Kidney (tissue), 14 donors: ENCODE measurements around the gene CDK16. TPM values are rescaled to one million over a fixed set of nuclear protein-coding genes. Genes with fewer than 3 reads are reported as not detected.

Experiments
- DNase-seq, 5 donors: peaks; one replicate each; pipeline ENCODE4 v3.0.0-alpha.2; 2013 to 2020
- FAIRE-seq: peaks from 2 replicates; lab custom pipeline; 2012; peaks lifted over from hg19 to GRCh38; lab: Jason Lieb, UNC
- H3K27ac ChIP-seq, 2 donors: one replicate each; pipeline ENCODE4 v1.7.0; 2013; ENCODE audit warnings: low read depth in 2 of 2, low read length in 2 of 2, inconsistent platforms in 1 of 2
- H3K27me3 ChIP-seq: one replicate; pipeline ENCODE4 v1.7.1; 2013; ENCODE audit warnings: low read length, inconsistent platforms; ENCODE audit not compliant: control insufficient read depth, insufficient read depth
- H3K36me3 ChIP-seq, 3 donors: one replicate each; pipeline versions ENCODE4 v1.7.0 to v1.7.1; 2013; ENCODE audit warnings: low read length in 3 of 3, control low read depth in 1 of 3, inconsistent platforms in 1 of 3; ENCODE audit not compliant: insufficient read depth in 3 of 3, control insufficient read depth in 2 of 3
- H3K4me1 ChIP-seq, 3 donors: one replicate each; pipeline versions ENCODE4 v1.7.0 to v1.7.1; 2013; ENCODE audit warnings: low read length in 3 of 3, inconsistent platforms in 1 of 3, low read depth in 1 of 3; ENCODE audit not compliant: control insufficient read depth in 2 of 3, insufficient read depth in 2 of 3
- H3K4me3 ChIP-seq, 3 donors: one replicate each; pipeline versions ENCODE4 v1.7.0 to v1.8.1; 2013; ENCODE audit warnings: low read length in 3 of 3, control low read depth in 1 of 3, inconsistent platforms in 1 of 3
- H3K9ac ChIP-seq, 3 donors: one replicate each; pipeline versions ENCODE4 v1.7.0 to v1.7.1; 2013; ENCODE audit warnings: low read length in 3 of 3, control low read depth in 1 of 3, inconsistent platforms in 1 of 3
- H3K9me3 ChIP-seq, 3 donors: one replicate each; pipeline versions ENCODE4 v1.7.0 to v1.7.1; 2013; ENCODE audit warnings: low read length in 3 of 3, control low read depth in 1 of 3, inconsistent platforms in 1 of 3; ENCODE audit not compliant: control insufficient read depth in 2 of 3, insufficient read depth in 1 of 3
- intact Hi-C: fragments of 100-400 bp; cut with DNase I; formaldehyde crosslinking; loops from one replicate; pipeline ENCODE4 v1.11.1; 2022
- polyA plus RNA-seq: library from polyadenylated mRNA; stranded (reverse); fragments of 350-450 nt; fragmentation: Illumina TruSeq; extraction: RNeasy Lipid Tissue Mini Kit (QIAGEN cat#74804); gene quantifications from one replicate; pipeline ENCODE4 v1.2.3, GENCODE V29; 2014; ENCODE audit warnings: low read depth, low replicate concordance; ENCODE audit not compliant: insufficient read depth
- total RNA-seq: library from RNA; stranded (reverse); fragmentation: NEBNext Ultra II Directional; extraction: Animal tissue kit (Norgen Biotek cat#: 25700); gene quantifications from one replicate; pipeline ENCODE4 v1.2.1, GENCODE V29; 2021
- TF ChIP-seq, protein P1 (sequence below): IDR thresholded peaks from 3 replicates; pipeline ENCODE4 v1.5.1; 2012; ENCODE audit warnings: mild to moderate bottlenecking, moderate library complexity, borderline replicate concordance; ENCODE audit not compliant: insufficient read depth; ENCODE audit errors: extremely low read depth
- donor health status: control.
- donor health status: control.
- donor health status: control.
- donor health status: control.
- donor health status: control.
- donor health status: DM: yes; HTN: yes; CAD: no.
- donor health status: Normal renal cell carcinoma (clear cell type).

Gene CDK16
- total and polyA plus RNA-seq, 2 donors from 2014 or later: 89.1 to 96.1 TPM

- TF ChIP-seq, protein P1, sequence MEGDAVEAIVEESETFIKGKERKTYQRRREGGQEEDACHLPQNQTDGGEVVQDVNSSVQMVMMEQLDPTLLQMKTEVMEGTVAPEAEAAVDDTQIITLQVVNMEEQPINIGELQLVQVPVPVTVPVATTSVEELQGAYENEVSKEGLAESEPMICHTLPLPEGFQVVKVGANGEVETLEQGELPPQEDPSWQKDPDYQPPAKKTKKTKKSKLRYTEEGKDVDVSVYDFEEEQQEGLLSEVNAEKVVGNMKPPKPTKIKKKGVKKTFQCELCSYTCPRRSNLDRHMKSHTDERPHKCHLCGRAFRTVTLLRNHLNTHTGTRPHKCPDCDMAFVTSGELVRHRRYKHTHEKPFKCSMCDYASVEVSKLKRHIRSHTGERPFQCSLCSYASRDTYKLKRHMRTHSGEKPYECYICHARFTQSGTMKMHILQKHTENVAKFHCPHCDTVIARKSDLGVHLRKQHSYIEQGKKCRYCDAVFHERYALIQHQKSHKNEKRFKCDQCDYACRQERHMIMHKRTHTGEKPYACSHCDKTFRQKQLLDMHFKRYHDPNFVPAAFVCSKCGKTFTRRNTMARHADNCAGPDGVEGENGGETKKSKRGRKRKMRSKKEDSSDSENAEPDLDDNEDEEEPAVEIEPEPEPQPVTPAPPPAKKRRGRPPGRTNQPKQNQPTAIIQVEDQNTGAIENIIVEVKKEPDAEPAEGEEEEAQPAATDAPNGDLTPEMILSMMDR: no peak
- H3K27ac ChIP-seq: peak overlapping the region; percentile 92 to 93
- no peaks in the 10 kb centered on the region for H3K9me3 ChIP-seq
These were observed 24.2 kb upstream of the CDK16 start for GRCh38 chrX:47194194-47194787.

DNA sequence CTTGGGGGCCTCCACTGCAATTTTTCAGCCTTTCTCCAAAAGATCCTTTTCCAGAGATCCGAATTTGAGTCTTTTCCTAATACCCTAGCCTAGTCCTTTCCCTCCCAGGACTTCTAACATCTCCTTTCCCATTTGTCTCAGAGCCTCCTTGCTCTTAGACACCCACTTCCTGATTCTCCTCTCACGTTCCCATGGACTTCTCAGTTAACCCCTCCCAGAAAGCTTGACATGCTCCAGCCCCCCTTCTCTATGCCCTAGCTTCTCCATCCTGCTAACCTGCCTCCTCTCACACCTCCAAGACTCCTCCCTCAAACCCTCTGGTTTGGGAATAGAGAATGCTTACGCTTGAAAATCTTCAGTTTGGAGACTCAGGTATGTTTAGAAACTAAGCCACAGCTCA is 22.4 kb upstream of the CDK16 start:
- peak overlapping the region in 1 of 2 donors; percentile 37 for H3K27ac ChIP-seq
- H3K9ac ChIP-seq: peak overlapping the region in 1 of 3 donors; percentile 58

More at GRCh38 chrX:47194194-47194787, 24.2 kb upstream of the CDK16 start:
- peaks cover 0 to 37% (median 19%) of the 10 kb centered on the region in 3 donors for H3K4me1 ChIP-seq
- H3K36me3 ChIP-seq: peaks cover 0 to 10% (median 4%) of the 10 kb centered on the region in 3 donors
- H3K9ac ChIP-seq: peak overlapping the region; percentile 1 to 88 (median 88)
- peak overlapping the region; percentile 62 to 91 (median 91) for H3K4me3 ChIP-seq
- intact Hi-C loops: no loop called here
- H3K27me3 ChIP-seq: peaks cover 7% of the 10 kb centered on the region
- DNase-seq: peak in 1 of 5 donors; percentile 57
- FAIRE-seq: no peak

DNA sequence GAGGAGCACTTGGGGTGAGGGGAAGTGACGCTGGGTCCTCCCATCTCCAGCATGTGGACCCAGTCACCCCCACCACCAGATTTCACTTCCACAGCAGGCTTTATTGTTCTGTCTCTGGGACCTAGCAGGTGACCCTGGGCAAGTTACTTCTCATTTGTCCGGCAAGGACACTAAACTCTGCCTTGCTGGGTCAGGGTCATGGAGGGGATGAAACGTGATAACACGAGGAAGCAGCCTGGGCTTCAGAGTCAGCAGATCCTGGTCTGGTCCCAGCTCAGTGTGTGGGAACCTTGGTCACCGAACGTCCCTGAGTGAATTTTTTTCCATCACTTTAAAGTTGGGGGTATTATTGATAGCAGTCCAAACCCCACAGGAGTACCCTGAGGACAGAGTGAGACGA is 21.0 kb upstream of the CDK16 start:
- FAIRE-seq (no peak), DNase-seq (no peak)
- intact Hi-C loops: no loop called here
- peak overlapping the region in 2 of 3 donors; percentile 18 to 47 for H3K4me3 ChIP-seq
- peaks cover 12 to 38% (median 14%) of the 10 kb centered on the region in 3 donors for H3K36me3 ChIP-seq
- H3K27ac ChIP-seq: peak overlapping the region in 1 of 2 donors; percentile 23
- TF ChIP-seq, protein P1: no peak
- no peaks in the 10 kb centered on the region for H3K9me3 ChIP-seq
- no peaks in the 10 kb centered on the region for H3K27me3 ChIP-seq
- H3K4me1 ChIP-seq: peaks cover 0 to 37% (median 19%) of the 10 kb centered on the region in 3 donors
- no peak overlapping the region for H3K9ac ChIP-seq

More for the DNA sequence above, 22.4 kb upstream of the CDK16 start:
- TF ChIP-seq, protein P1: no peak
- Histone ChIP-seq H3K36me3 (peaks cover 5 to 24% (median 9%) of the 10 kb centered on the region in 3 donors), H3K4me3 (peak overlapping the region in 1 of 3 donors; percentile 47), H3K9me3 (no peaks in the 10 kb centered on the region), H3K27me3 (peaks cover 4% of the 10 kb centered on the region), H3K4me1 (peaks cover 0 to 37% (median 19%) of the 10 kb centered on the region in 3 donors)
- no peak for DNase-seq
- intact Hi-C loops: no loop called here
- FAIRE-seq: no peak
